HUES64 (cell line): ENCODE data around the gene IL2RG.
A peak's percentile ranks its signal among the peaks of the same experiment; 100 is the strongest.

ENCODE experiments used
- H3K27ac ChIP-seq: 2 replicates; pipeline ENCODE4 v1.7.0; 2013; ENCODE audit warnings: low read depth, low read length, inconsistent platforms
- H3K27me3 ChIP-seq: 2 replicates; pipeline ENCODE4 v1.6.1; 2013; ENCODE audit warnings: mild to moderate bottlenecking, low read length; ENCODE audit not compliant: insufficient read depth
- H3K36me3 ChIP-seq: 2 replicates; pipeline ENCODE4 v1.6.1; 2013; ENCODE audit warnings: mild to moderate bottlenecking, low read length; ENCODE audit not compliant: insufficient read depth
- H3K4me1 ChIP-seq: 2 replicates; pipeline ENCODE4 v1.6.1; 2013; ENCODE audit warnings: mild to moderate bottlenecking, low read length, moderate library complexity; ENCODE audit not compliant: insufficient read depth
- H3K4me3 ChIP-seq: 2 replicates; pipeline ENCODE4 v1.5.1; 2013; ENCODE audit warnings: mild to moderate bottlenecking, low read length, moderate library complexity
- H3K9ac ChIP-seq: 2 replicates; pipeline ENCODE4 v1.6.1; 2013; ENCODE audit warnings: mild to moderate bottlenecking, low read depth, low read length
- H3K9me3 ChIP-seq: 2 replicates; pipeline ENCODE4 v1.6.1; 2013; ENCODE audit warnings: low read depth, low read length; ENCODE audit not compliant: insufficient read depth
- WGBS: fragments of 150-250, 120-280 bp; methylation state at CpG from one replicate; pipeline ENCODE4 v1.1.7; 2013; ENCODE audit warnings: missing lambda C conversion rate; 5-methylcytosine and 5-hydroxymethylcytosine counted together

Gene IL2RG

GRCh38 chrX:71140440-71140839, 29.1 kb upstream of the IL2RG start:
- H3K36me3 ChIP-seq: peaks cover 43% of the 10 kb centered on the region
- peaks cover 3% of the 10 kb centered on the region; the same call in 1 of the 2 replicates for H3K4me1 ChIP-seq
- no peak overlapping the region for H3K9ac ChIP-seq
- WGBS: 93% methylated on average over 6 of the region's 6 CpGs
- no peaks in the 10 kb centered on the region for H3K27me3 ChIP-seq
- H3K27ac ChIP-seq: no peak overlapping the region
- no peak overlapping the region for H3K4me3 ChIP-seq
- H3K9me3 ChIP-seq: no peaks in the 10 kb centered on the region

GRCh38 chrX:71131510-71131909, 20.1 kb upstream of the IL2RG start:
- H3K36me3 ChIP-seq: peaks cover 87% of the 10 kb centered on the region
- H3K27me3 ChIP-seq: no peaks in the 10 kb centered on the region

GRCh38 chrX:71128915-71129765, 17.8 kb upstream of the IL2RG start:
- no peak overlapping the region for H3K4me3 ChIP-seq
- no peak overlapping the region for H3K9ac ChIP-seq
- 46% methylated on average over 16 of the region's 18 CpGs for WGBS
- H3K27me3 ChIP-seq: no peaks in the 10 kb centered on the region
- no peaks in the 10 kb centered on the region for H3K9me3 ChIP-seq
- no peaks in the 10 kb centered on the region for H3K4me1 ChIP-seq
- no peak overlapping the region for H3K27ac ChIP-seq
- peaks cover 84% of the 10 kb centered on the region for H3K36me3 ChIP-seq

More at GRCh38 chrX:71131510-71131909, 20.1 kb upstream of the IL2RG start:
- Histone ChIP-seq H3K9me3 (no peaks in the 10 kb centered on the region), H3K27ac (no peak overlapping the region), H3K9ac (no peak overlapping the region), H3K4me3 (no peak overlapping the region), H3K4me1 (no peaks in the 10 kb centered on the region)
- WGBS: 95% methylated on average over 4 of the region's 4 CpGs

GRCh38 chrX:71128166-71128833, 16.9 kb upstream of the IL2RG start:
- no peak overlapping the region for H3K4me3 ChIP-seq
- H3K27me3 ChIP-seq: no peaks in the 10 kb centered on the region
- H3K9ac ChIP-seq: no peak overlapping the region
- H3K27ac ChIP-seq: no peak overlapping the region
- no peaks in the 10 kb centered on the region for H3K4me1 ChIP-seq
- WGBS: 91% methylated on average over 12 of the region's 12 CpGs
- H3K36me3 ChIP-seq: peaks cover 88% of the 10 kb centered on the region
- no peaks in the 10 kb centered on the region for H3K9me3 ChIP-seq

GRCh38 chrX:71118985-71119535, 7.7 kb upstream of the IL2RG start:
- Histone ChIP-seq H3K27ac (no peak overlapping the region; the same call in 1 of the 2 replicates), H3K4me3 (peak overlapping the region; percentile 75), H3K36me3 (peaks cover 42% of the 10 kb centered on the region), H3K4me1 (peaks cover 4% of the 10 kb centered on the region; the same call in 1 of the 2 replicates), H3K27me3 (peaks cover 20% of the 10 kb centered on the region), H3K9me3 (no peaks in the 10 kb centered on the region), H3K9ac (peak overlapping the region; percentile 61)
- 7% methylated on average over 12 of the region's 17 CpGs for WGBS

- Histone ChIP-seq H3K9me3 (no peaks in the 10 kb centered on the region), H3K27ac (peak within 1 kb of the TSS; percentile 80; the same call in 1 of the 2 replicates), H3K27me3 (peaks cover 26% of the 10 kb centered on the region), H3K4me3 (peak within 1 kb of the TSS; percentile 75), H3K4me1 (peaks cover 4% of the 10 kb centered on the region; the same call in 1 of the 2 replicates), H3K36me3 (peaks cover 35% of the 10 kb centered on the region), H3K9ac (peak within 1 kb of the TSS; percentile 78)
- under 1% methylated on average over 53 of the region's 56 CpGs for WGBS
Measured at GRCh38 chrX:71118032-71118984, 6.9 kb upstream of the IL2RG start, which contains the start of gene MED12. MED12 (plus strand) TSS chrX:71118596; CDS start chrX:71118755, 159 bp downstream.

- 56% methylated on average over 8 of the region's 10 CpGs for WGBS
Measured at GRCh38 chrX:71117358-71117757, 6.0 kb upstream of the IL2RG start.

GRCh38 chrX:71111921-71112431, 599 bp upstream of the IL2RG start:
- Histone ChIP-seq H3K27me3 (peaks cover 31% of the 10 kb centered on the region), H3K9me3 (no peaks in the 10 kb centered on the region), H3K27ac (no peak overlapping the region), H3K36me3 (no peaks in the 10 kb centered on the region), H3K4me3 (no peak overlapping the region), H3K9ac (no peak overlapping the region), H3K4me1 (no peaks in the 10 kb centered on the region)
- 78% methylated on average over 4 of the region's 5 CpGs for WGBS

More at GRCh38 chrX:71117358-71117757, 6.0 kb upstream of the IL2RG start:
- Histone ChIP-seq H3K9me3 (no peaks in the 10 kb centered on the region), H3K36me3 (peaks cover 25% of the 10 kb centered on the region), H3K9ac (no peak overlapping the region), H3K27ac (no peak overlapping the region), H3K4me3 (peak overlapping the region; percentile 75), H3K4me1 (peaks cover 4% of the 10 kb centered on the region; the same call in 1 of the 2 replicates), H3K27me3 (peaks cover 31% of the 10 kb centered on the region)

- Histone ChIP-seq H3K4me1 (peaks cover 6% of the 10 kb centered on the region), H3K9ac (no peak overlapping the region)
- 100% methylated on average over 5 of the region's 6 CpGs for WGBS
Measured at GRCh38 chrX:71109051-71109450, 2.3 kb downstream of the IL2RG start.

GRCh38 chrX:71107762-71108360, 3.5 kb downstream of the IL2RG start:
- H3K4me1 ChIP-seq: peaks cover 11% of the 10 kb centered on the region
- no peak overlapping the region for H3K4me3 ChIP-seq
- no peaks in the 10 kb centered on the region for H3K36me3 ChIP-seq
- H3K9ac ChIP-seq: no peak overlapping the region
- peaks cover 17% of the 10 kb centered on the region for H3K27me3 ChIP-seq
- no peaks in the 10 kb centered on the region for H3K9me3 ChIP-seq
- H3K27ac ChIP-seq: no peak overlapping the region
- WGBS: 64% methylated on average over 7 of the region's 9 CpGs

More at GRCh38 chrX:71109051-71109450, 2.3 kb downstream of the IL2RG start:
- Histone ChIP-seq H3K36me3 (no peaks in the 10 kb centered on the region), H3K9me3 (no peaks in the 10 kb centered on the region), H3K27ac (no peak overlapping the region), H3K4me3 (no peak overlapping the region), H3K27me3 (peaks cover 23% of the 10 kb centered on the region)
